Astrocyte (in vitro differentiated cells and primary cell): ENCODE data around the gene RTBDN. TPM values are rescaled to one million over a fixed set of nuclear protein-coding genes. Genes with fewer than 3 reads are reported as not detected.

Experiments used
- DNase-seq: peaks from one replicate; pipeline ENCODE4 v3.0.0-alpha.2; 2010; ENCODE audit warnings: low read depth
- FAIRE-seq: peaks from 2 replicates; lab custom pipeline; 2011; peaks lifted over from hg19 to GRCh38; lab: Jason Lieb, UNC
- H2AFZ ChIP-seq: 2 replicates; pipeline ENCODE4 v1.6.0; 2012; ENCODE audit warnings: low read depth, low read length, inconsistent platforms
- H3K27ac ChIP-seq: 2 replicates; pipeline ENCODE4 v1.5.1; 2011; ENCODE audit warnings: low read depth, low read length, inconsistent platforms
- H3K27me3 ChIP-seq: 2 replicates; pipeline ENCODE4 v1.6.0; 2011; ENCODE audit warnings: low read length, inconsistent platforms; ENCODE audit not compliant: insufficient read depth
- H3K36me3 ChIP-seq: 2 replicates; pipeline ENCODE4 v1.5.1; 2011; ENCODE audit warnings: low read length, inconsistent platforms; ENCODE audit not compliant: insufficient read depth
- H3K4me1 ChIP-seq: 2 replicates; pipeline ENCODE4 v1.5.1; 2011; ENCODE audit warnings: low read length, inconsistent platforms; ENCODE audit not compliant: insufficient read depth
- H3K4me2 ChIP-seq: 2 replicates; pipeline ENCODE4 v1.6.0; 2012; ENCODE audit warnings: low read length, inconsistent platforms
- H3K4me3 ChIP-seq: 2 replicates; pipeline ENCODE4 v1.5.1; 2011; ENCODE audit warnings: low read depth, mild to moderate bottlenecking, low read length, inconsistent platforms; ENCODE audit not compliant: insufficient read depth
- H3K79me2 ChIP-seq: 2 replicates; pipeline ENCODE4 v1.6.0; 2012; ENCODE audit warnings: mild to moderate bottlenecking, low read length, inconsistent platforms; ENCODE audit not compliant: insufficient read depth
- H3K9ac ChIP-seq: 2 replicates; pipeline ENCODE4 v1.6.0; 2012; ENCODE audit warnings: mild to moderate bottlenecking, low read length, inconsistent platforms
- H3K9me3 ChIP-seq: 2 replicates; pipeline ENCODE4 v1.5.1; 2012; ENCODE audit warnings: low read depth, mild to moderate bottlenecking, low read length, inconsistent platforms; ENCODE audit not compliant: insufficient read depth
- H4K20me1 ChIP-seq: 2 replicates; pipeline ENCODE4 v1.6.0; 2012; ENCODE audit warnings: low read length, inconsistent platforms; ENCODE audit not compliant: insufficient read depth
- H3K27ac Mint-ChIP-seq: one replicate; pipeline ENCODE4 v1.8.0; 2021; ENCODE audit warnings: mild to moderate bottlenecking, mixed read lengths; ENCODE audit not compliant: unreplicated experiment
- H3K27me3 Mint-ChIP-seq: one replicate; pipeline ENCODE4 v1.8.0; 2021; ENCODE audit warnings: low read depth, mixed read lengths; ENCODE audit not compliant: unreplicated experiment
- H3K36me3 Mint-ChIP-seq: one replicate; pipeline ENCODE4 v1.8.0; 2021; ENCODE audit warnings: low read depth, mixed read lengths; ENCODE audit not compliant: unreplicated experiment
- H3K4me1 Mint-ChIP-seq: one replicate; pipeline ENCODE4 v1.8.0; 2021; ENCODE audit warnings: low read depth, mixed read lengths; ENCODE audit not compliant: unreplicated experiment
- H3K4me3 Mint-ChIP-seq: one replicate; pipeline ENCODE4 v1.8.0; 2021; ENCODE audit warnings: mild to moderate bottlenecking, moderate library complexity, mixed read lengths; ENCODE audit not compliant: unreplicated experiment
- H3K9me3 Mint-ChIP-seq: one replicate; pipeline ENCODE4 v1.8.0; 2021; ENCODE audit warnings: mild to moderate bottlenecking, mixed read lengths; ENCODE audit not compliant: unreplicated experiment
- EZH2 ChIP-seq: IDR thresholded peaks from 2 replicates; pipeline ENCODE4 v1.6.1; 2012; ENCODE audit warnings: mild to moderate bottlenecking, low read length, inconsistent platforms; ENCODE audit not compliant: insufficient read depth
- total RNA-seq: library from RNA; stranded (reverse); gene quantifications from 2 replicates; pipeline ENCODE4 v1.2.1, GENCODE V29; 2021
- TF ChIP-seq, protein P1 (sequence below): IDR thresholded peaks from 2 replicates; pipeline ENCODE4 v1.5.1; 2011; ENCODE audit warnings: low read depth, mild to moderate bottlenecking, inconsistent platforms, low read length, moderate library complexity; ENCODE audit not compliant: insufficient read depth

The RTBDN gene
- total RNA-seq, 1 donor from 2014 or later: not detected

DNA sequence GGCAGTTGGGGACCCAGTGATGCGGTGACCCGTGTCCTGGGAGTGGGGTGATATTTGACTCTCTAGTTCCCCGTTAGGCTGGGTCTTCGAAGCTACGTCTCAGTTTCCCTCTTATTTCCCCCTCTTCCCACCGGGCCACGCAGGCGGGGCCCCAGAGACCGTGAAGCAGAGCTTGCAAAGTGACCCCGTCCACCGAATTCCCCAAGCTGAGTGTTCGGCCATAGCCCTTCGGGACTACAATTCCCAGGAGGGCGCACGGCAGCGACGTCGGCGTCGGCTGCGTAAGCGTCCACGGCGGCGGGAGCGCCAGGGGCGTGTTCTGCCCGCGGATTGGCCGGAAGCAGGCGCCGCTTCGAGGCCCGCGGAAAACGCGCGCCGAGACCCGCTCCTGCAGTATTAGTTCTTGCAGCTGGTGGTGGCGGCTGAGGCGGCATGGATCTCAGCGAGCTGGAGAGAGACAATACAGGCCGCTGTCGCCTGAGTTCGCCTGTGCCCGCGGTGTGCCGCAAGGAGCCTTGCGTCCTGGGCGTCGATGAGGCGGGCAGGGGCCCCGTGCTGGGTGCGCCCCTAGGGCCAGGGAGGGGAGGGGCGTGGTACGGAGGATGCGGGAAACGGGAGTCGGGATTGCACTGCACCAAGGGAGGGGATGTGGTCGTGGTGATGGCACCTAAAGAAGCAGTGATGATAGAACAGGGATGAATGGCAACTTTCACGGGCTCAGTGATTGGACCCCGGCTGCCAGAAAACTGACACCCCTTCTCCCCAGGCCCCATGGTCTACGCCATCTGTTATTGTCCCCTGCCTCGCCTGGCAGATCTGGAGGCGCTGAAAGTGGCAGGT is 27.9 kb downstream of the RTBDN start, which contains the start of gene RNASEH2A:
RNASEH2A (plus strand) TSS at position 343 of the 840 bp plus-strand sequence; CDS start at position 433, 90 bp downstream.
- FAIRE-seq: no peak

DNA sequence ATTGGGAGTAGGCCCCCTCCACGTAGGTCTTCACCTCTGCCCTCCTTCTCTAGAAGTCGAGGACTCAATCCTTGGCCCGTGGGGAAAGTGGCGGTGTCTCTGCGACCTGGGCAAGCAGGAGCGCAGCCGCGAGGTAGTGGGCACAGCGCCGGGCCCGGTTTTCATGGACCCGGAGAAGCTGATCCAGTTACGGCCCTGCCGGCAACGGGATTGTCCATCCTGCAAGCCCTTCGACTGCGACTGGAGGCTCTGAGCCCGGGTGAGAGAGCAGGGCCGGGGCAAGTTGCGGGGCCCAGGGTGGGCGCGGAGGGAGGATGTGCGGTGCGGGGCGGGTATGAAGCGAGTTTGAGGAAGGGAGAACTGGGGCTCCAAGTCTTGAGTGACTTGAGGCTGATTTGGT is 30.3 kb downstream of the RTBDN start:
- Mint-ChIP-seq H3K9me3 (no peaks in the 10 kb centered on the region), H3K27me3 (peaks cover 7% of the 10 kb centered on the region), H3K4me1 (no peaks in the 10 kb centered on the region), H3K4me3 (no peak overlapping the region), H3K27ac (peak overlapping the region; percentile 58), H3K36me3 (no peaks in the 10 kb centered on the region)
- H3K4me1 ChIP-seq: peaks cover 32% of the 10 kb centered on the region
- H3K36me3 ChIP-seq: no peaks in the 10 kb centered on the region
- H3K9ac ChIP-seq: no peak overlapping the region
- FAIRE-seq (no peak), DNase-seq (no peak)
- H3K4me3 ChIP-seq: no peak overlapping the region
- H3K4me2 ChIP-seq: no peak overlapping the region
- no peaks in the 10 kb centered on the region for H3K27me3 ChIP-seq
- TF ChIP-seq EZH2: no peak
- TF ChIP-seq, protein P1, sequence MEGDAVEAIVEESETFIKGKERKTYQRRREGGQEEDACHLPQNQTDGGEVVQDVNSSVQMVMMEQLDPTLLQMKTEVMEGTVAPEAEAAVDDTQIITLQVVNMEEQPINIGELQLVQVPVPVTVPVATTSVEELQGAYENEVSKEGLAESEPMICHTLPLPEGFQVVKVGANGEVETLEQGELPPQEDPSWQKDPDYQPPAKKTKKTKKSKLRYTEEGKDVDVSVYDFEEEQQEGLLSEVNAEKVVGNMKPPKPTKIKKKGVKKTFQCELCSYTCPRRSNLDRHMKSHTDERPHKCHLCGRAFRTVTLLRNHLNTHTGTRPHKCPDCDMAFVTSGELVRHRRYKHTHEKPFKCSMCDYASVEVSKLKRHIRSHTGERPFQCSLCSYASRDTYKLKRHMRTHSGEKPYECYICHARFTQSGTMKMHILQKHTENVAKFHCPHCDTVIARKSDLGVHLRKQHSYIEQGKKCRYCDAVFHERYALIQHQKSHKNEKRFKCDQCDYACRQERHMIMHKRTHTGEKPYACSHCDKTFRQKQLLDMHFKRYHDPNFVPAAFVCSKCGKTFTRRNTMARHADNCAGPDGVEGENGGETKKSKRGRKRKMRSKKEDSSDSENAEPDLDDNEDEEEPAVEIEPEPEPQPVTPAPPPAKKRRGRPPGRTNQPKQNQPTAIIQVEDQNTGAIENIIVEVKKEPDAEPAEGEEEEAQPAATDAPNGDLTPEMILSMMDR: no peak
- no peak overlapping the region for H2AFZ ChIP-seq
- no peak overlapping the region for H3K27ac ChIP-seq
- H3K79me2 ChIP-seq: peaks cover 20% of the 10 kb centered on the region
- no peaks in the 10 kb centered on the region for H3K9me3 ChIP-seq
- peaks cover 11% of the 10 kb centered on the region for H4K20me1 ChIP-seq

More for the DNA sequence above, 27.9 kb downstream of the RTBDN start, which contains the start of gene RNASEH2A:
- Histone ChIP-seq H3K9ac (peak within 1 kb of the TSS; percentile 78), H3K27me3 (no peaks in the 10 kb centered on the region), H3K36me3 (no peaks in the 10 kb centered on the region), H3K4me1 (peaks cover 21% of the 10 kb centered on the region), H3K9me3 (no peaks in the 10 kb centered on the region), H3K4me3 (peak within 1 kb of the TSS; percentile 75), H3K4me2 (peak within 1 kb of the TSS; percentile 97), H3K79me2 (peaks cover 10% of the 10 kb centered on the region), H2AFZ (peak within 1 kb of the TSS; percentile 98), H3K27ac (peak within 1 kb of the TSS; percentile 34), H4K20me1 (no peaks in the 10 kb centered on the region)
- peak; percentile 80 for DNase-seq
- peaks cover 7% of the 10 kb centered on the region for H3K27me3 Mint-ChIP-seq
- H3K4me1 Mint-ChIP-seq: no peaks in the 10 kb centered on the region
- H3K4me3 Mint-ChIP-seq: peak within 1 kb of the TSS; percentile 90
- peak within 1 kb of the TSS; percentile 92 for H3K27ac Mint-ChIP-seq
- no peaks in the 10 kb centered on the region for H3K9me3 Mint-ChIP-seq
- no peaks in the 10 kb centered on the region for H3K36me3 Mint-ChIP-seq
- no peak for TF ChIP-seq EZH2
- TF ChIP-seq, protein P1: no peak
